Measurements from ENCODE around the gene PIK3C2A. TPM values are rescaled to one million over a fixed set of nuclear protein-coding genes. Genes with fewer than 3 reads are reported as not detected.

The PIK3C2A gene
- total and polyA plus RNA-seq, 4 donors = 12.1 to 110 (median 58.2) TPM

DNA sequence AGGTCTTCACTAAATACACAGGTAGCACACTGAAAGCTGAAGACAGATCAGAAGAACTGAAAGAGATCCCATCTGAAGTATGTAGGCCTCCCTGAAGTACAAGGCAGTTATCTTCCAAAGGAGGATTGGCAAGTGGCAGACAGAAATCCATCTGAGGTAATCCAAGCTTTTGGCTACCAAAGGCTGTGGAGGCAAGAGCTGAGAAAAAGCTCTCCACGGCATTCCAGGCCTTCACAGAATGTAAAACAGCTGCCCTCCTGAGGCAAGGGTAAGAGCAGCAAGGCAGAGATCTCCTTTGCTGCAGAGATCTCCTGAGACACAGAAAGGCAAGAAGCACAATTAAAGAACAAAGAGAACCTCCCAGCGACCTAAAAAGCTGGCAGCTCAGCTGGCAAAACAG, 19.1 kb downstream of the PIK3C2A start:
- Histone ChIP-seq H3K36me3 (ENCODE audit: control insufficient read depth in 1 of 2, insufficient read depth in 2 of 2, low read length in 1 of 2) (no peaks in the 10 kb centered on the region), H3K27ac (ENCODE audit: low read depth in 1 of 2, low read length in 2 of 2) (no peak overlapping the region), H3K27me3 (ENCODE audit: control insufficient read depth in 1 of 2, insufficient read depth in 2 of 2, low read length in 1 of 2) (no peaks in the 10 kb centered on the region), H3K4me3 (ENCODE audit: low read length in 2 of 2) (no peak overlapping the region), H3K4me1 (ENCODE audit: control insufficient read depth in 1 of 2, insufficient read depth in 2 of 2, low read length in 2 of 2) (no peaks in the 10 kb centered on the region), H3K9me3 (ENCODE audit: control insufficient read depth, low read length) (no peaks in the 10 kb centered on the region)
- WGBS, 2 donors = 61 to 71% methylated on average over 2 of the region's 2 CpGs
- intact Hi-C loops (cut with DNase I) = no loop called here
- no peak for ATAC-seq (ENCODE audit: low FRiP score)
- DNase-seq = no peak

GRCh38 chr11:17186932-17187692, 20.7 kb downstream of the PIK3C2A start:
- no peak for ATAC-seq (ENCODE audit: low FRiP score)
- Histone ChIP-seq H3K4me1 (ENCODE audit: control insufficient read depth in 1 of 2, insufficient read depth in 2 of 2, low read length in 2 of 2) (no peaks in the 10 kb centered on the region), H3K27me3 (ENCODE audit: control insufficient read depth in 1 of 2, insufficient read depth in 2 of 2, low read length in 1 of 2) (no peaks in the 10 kb centered on the region), H3K27ac (ENCODE audit: low read depth in 1 of 2, low read length in 2 of 2) (no peak overlapping the region), H3K36me3 (ENCODE audit: control insufficient read depth in 1 of 2, insufficient read depth in 2 of 2, low read length in 1 of 2) (no peaks in the 10 kb centered on the region), H3K4me3 (ENCODE audit: low read length in 2 of 2) (no peak overlapping the region), H3K9me3 (ENCODE audit: control insufficient read depth, low read length) (no peaks in the 10 kb centered on the region)
- intact Hi-C loops (cut with DNase I) = no loop called here
- 93% methylated on average over 3 of the region's 3 CpGs for WGBS, 2 donors
- no peak for DNase-seq

- H3K27me3 ChIP-seq (ENCODE audit: control insufficient read depth in 1 of 2, insufficient read depth in 2 of 2, low read length in 1 of 2) = no peaks in the 10 kb centered on the region
- H3K36me3 ChIP-seq (ENCODE audit: control insufficient read depth in 1 of 2, insufficient read depth in 2 of 2, low read length in 1 of 2) = no peaks in the 10 kb centered on the region
- DNase-seq (no peak), ATAC-seq (ENCODE audit: low FRiP score) (no peak)
- H3K4me3 ChIP-seq (ENCODE audit: low read length in 2 of 2) = no peak overlapping the region
- H3K27ac ChIP-seq (ENCODE audit: low read depth in 1 of 2, low read length in 2 of 2) = no peak overlapping the region
- intact Hi-C loops (cut with DNase I) = no loop called here
- H3K9me3 ChIP-seq (ENCODE audit: control insufficient read depth, low read length) = no peaks in the 10 kb centered on the region
- 98 to 100% methylated on average over 2 of the region's 2 CpGs for WGBS, 2 donors
- H3K4me1 ChIP-seq (ENCODE audit: control insufficient read depth in 1 of 2, insufficient read depth in 2 of 2, low read length in 2 of 2) = no peaks in the 10 kb centered on the region
Measured at GRCh38 chr11:17185938-17186337, 21.8 kb downstream of the PIK3C2A start.

DNA sequence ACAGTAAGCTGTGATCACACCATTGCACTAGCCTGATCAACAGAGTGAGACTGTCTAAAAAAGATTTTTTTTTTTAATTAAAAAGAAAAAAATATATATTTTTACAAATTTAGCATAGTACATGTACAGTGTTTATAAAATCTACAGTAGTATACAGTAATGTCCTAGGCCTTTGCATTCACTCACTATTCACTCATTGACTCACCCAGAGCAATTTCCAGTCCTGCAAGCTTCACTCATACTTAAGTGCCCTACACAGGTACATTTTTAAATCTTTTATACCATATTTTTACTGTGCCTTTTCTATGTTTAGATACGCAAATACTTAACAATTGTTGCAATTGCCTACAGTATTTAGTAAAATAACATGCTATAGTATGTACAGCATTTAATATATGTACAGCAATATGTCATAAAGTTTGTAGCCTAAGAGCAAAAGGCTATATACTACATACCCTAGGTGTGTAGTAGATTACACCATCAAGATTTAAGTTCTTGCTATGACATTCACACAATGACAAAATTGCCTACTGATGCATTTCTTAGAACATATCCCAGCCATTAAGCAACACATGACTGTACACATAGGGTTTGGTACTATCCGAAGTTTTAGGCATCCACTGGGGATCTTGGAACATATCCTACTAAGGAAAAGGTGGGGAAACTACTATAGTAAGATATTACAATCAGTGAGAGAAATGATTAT, 22.8 kb downstream of the PIK3C2A start:
- H3K36me3 ChIP-seq (ENCODE audit: control insufficient read depth in 1 of 2, insufficient read depth in 2 of 2, low read length in 1 of 2) = no peaks in the 10 kb centered on the region
- H3K4me1 ChIP-seq (ENCODE audit: control insufficient read depth in 1 of 2, insufficient read depth in 2 of 2, low read length in 2 of 2) = no peaks in the 10 kb centered on the region
- H3K9me3 ChIP-seq (ENCODE audit: control insufficient read depth, low read length) = no peaks in the 10 kb centered on the region
- intact Hi-C loops (cut with DNase I) = no loop called here
- DNase-seq = no peak
- H3K4me3 ChIP-seq (ENCODE audit: low read length in 2 of 2) = no peak overlapping the region
- WGBS, 2 donors = 36 to 55% methylated on average over 2 of the region's 2 CpGs
- H3K27me3 ChIP-seq (ENCODE audit: control insufficient read depth in 1 of 2, insufficient read depth in 2 of 2, low read length in 1 of 2) = no peaks in the 10 kb centered on the region
- ATAC-seq (ENCODE audit: low FRiP score) = no peak
- no peak overlapping the region for H3K27ac ChIP-seq (ENCODE audit: low read depth in 1 of 2, low read length in 2 of 2)

- DNase-seq (no peak), ATAC-seq (ENCODE audit: low FRiP score) (no peak)
- Histone ChIP-seq H3K27me3 (ENCODE audit: control insufficient read depth in 1 of 2, insufficient read depth in 2 of 2, low read length in 1 of 2) (no peaks in the 10 kb centered on the region), H3K27ac (ENCODE audit: low read depth in 1 of 2, low read length in 2 of 2) (no peak overlapping the region), H3K4me3 (ENCODE audit: low read length in 2 of 2) (no peak overlapping the region), H3K4me1 (ENCODE audit: control insufficient read depth in 1 of 2, insufficient read depth in 2 of 2, low read length in 2 of 2) (no peaks in the 10 kb centered on the region), H3K36me3 (ENCODE audit: control insufficient read depth in 1 of 2, insufficient read depth in 2 of 2, low read length in 1 of 2) (no peaks in the 10 kb centered on the region), H3K9me3 (ENCODE audit: control insufficient read depth, low read length) (no peaks in the 10 kb centered on the region)
- WGBS, 2 donors = 82 to 85% methylated on average over 1 of the region's 1 CpG
- intact Hi-C loops (cut with DNase I) = no loop called here
Measured at GRCh38 chr11:17183836-17184235, 23.9 kb downstream of the PIK3C2A start.

DNA sequence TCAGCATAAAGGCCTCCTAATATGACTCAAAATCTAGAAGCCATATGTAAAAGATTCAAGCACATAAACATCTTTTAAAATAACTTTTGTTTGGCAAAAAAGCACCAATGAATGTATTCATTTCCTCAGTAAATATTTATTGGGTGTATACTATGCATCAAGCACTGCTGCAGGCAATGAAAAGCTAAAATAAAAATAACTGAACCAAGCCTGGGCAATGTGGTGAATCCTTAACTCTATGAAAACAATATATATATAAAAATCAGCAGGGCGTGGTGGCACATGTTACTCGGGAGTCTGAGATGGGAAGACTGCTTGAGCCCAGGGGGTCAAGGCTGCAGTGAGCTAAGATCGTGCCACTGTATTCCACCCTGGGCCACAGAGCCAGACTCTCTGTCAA, 27.8 kb downstream of the PIK3C2A start:
- Histone ChIP-seq H3K4me1 (ENCODE audit: control insufficient read depth in 1 of 2, insufficient read depth in 2 of 2, low read length in 2 of 2) (no peaks in the 10 kb centered on the region), H3K4me3 (ENCODE audit: low read length in 2 of 2) (no peak overlapping the region), H3K27me3 (ENCODE audit: control insufficient read depth in 1 of 2, insufficient read depth in 2 of 2, low read length in 1 of 2) (no peaks in the 10 kb centered on the region), H3K9me3 (ENCODE audit: control insufficient read depth, low read length) (no peaks in the 10 kb centered on the region), H3K27ac (ENCODE audit: low read depth in 1 of 2, low read length in 2 of 2) (no peak overlapping the region), H3K36me3 (ENCODE audit: control insufficient read depth in 1 of 2, insufficient read depth in 2 of 2, low read length in 1 of 2) (no peaks in the 10 kb centered on the region)
- ATAC-seq (ENCODE audit: low FRiP score) (no peak), DNase-seq (no peak)
- intact Hi-C loops (cut with DNase I) = no loop called here
- 94 to 95% methylated on average over 3 of the region's 3 CpGs for WGBS, 2 donors

DNA sequence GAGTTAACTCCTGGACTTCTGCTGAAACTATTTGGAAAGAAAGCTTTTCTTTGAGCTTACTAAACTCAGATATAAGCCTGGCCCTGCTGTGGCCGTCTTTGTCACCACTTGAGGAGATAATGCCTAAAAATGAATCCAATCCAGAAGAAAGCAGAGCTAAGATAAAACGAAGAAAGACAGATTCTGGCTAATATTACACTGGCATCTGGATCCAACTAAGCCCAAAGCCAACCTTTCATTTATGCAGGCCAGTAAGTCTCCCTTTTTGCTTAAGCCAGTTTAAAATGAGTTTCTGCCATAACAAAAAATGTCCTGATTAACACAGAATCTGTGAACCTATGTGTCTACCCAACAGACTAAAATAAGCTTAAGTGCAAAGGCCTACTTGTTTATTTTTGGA, 34.5 kb downstream of the PIK3C2A start:
- H3K9me3 ChIP-seq (ENCODE audit: control insufficient read depth, low read length) = no peaks in the 10 kb centered on the region
- H3K4me3 ChIP-seq (ENCODE audit: low read length in 2 of 2) = no peak overlapping the region
- 15 to 34% methylated on average over 2 of the region's 2 CpGs for WGBS, 2 donors
- no peaks in the 10 kb centered on the region for H3K27me3 ChIP-seq (ENCODE audit: control insufficient read depth in 1 of 2, insufficient read depth in 2 of 2, low read length in 1 of 2)
- H3K27ac ChIP-seq (ENCODE audit: low read depth in 1 of 2, low read length in 2 of 2) = no peak overlapping the region
- peaks cover 0 to 1% of the 10 kb centered on the region in 2 donors for H3K4me1 ChIP-seq (ENCODE audit: control insufficient read depth in 1 of 2, insufficient read depth in 2 of 2, low read length in 2 of 2)
- no peak for DNase-seq
- H3K36me3 ChIP-seq (ENCODE audit: control insufficient read depth in 1 of 2, insufficient read depth in 2 of 2, low read length in 1 of 2) = peaks cover 0 to 2% of the 10 kb centered on the region in 2 donors
- intact Hi-C loops (cut with DNase I) = no loop called here
- no peak for ATAC-seq (ENCODE audit: low FRiP score)

- ATAC-seq (ENCODE audit: low FRiP score) (no peak), DNase-seq (no peak)
- Histone ChIP-seq H3K4me1 (ENCODE audit: control insufficient read depth in 1 of 2, insufficient read depth in 2 of 2, low read length in 2 of 2) (peaks cover 0 to 1% of the 10 kb centered on the region in 2 donors), H3K27ac (ENCODE audit: low read depth in 1 of 2, low read length in 2 of 2) (peak overlapping the region in 1 of 2 donors; percentile 25), H3K36me3 (ENCODE audit: control insufficient read depth in 1 of 2, insufficient read depth in 2 of 2, low read length in 1 of 2) (peaks cover 0 to 2% of the 10 kb centered on the region in 2 donors), H3K9me3 (ENCODE audit: control insufficient read depth, low read length) (no peaks in the 10 kb centered on the region), H3K27me3 (ENCODE audit: control insufficient read depth in 1 of 2, insufficient read depth in 2 of 2, low read length in 1 of 2) (no peaks in the 10 kb centered on the region), H3K4me3 (ENCODE audit: low read length in 2 of 2) (no peak overlapping the region)
- intact Hi-C loops (cut with DNase I) = no loop called here
- 94 to 96% methylated on average over 1 of the region's 1 CpG for WGBS, 2 donors
Measured at GRCh38 chr11:17171916-17172315, 35.9 kb downstream of the PIK3C2A start.

DNA sequence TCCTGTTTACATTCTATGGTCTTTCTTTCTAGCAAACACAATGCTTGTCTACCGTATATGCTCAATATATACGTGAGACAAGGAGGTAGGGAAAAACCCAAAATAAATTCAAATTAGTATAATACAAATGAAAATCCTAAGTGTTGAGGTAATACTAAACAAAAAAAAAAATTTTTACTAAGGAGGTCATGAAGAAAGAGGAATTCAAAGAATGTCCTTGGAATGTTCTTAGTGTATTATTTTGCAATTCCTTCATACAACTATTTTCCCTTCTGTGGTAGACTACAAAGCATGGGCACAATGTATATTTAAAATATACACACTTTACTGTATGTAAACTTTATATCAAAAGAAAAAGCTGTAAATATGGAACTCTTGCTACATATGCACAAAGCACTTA, 36.4 kb downstream of the PIK3C2A start:
- Histone ChIP-seq H3K4me3 (ENCODE audit: low read length in 2 of 2) (no peak overlapping the region), H3K9me3 (ENCODE audit: control insufficient read depth, low read length) (no peaks in the 10 kb centered on the region), H3K4me1 (ENCODE audit: control insufficient read depth in 1 of 2, insufficient read depth in 2 of 2, low read length in 2 of 2) (peaks cover 0 to 1% of the 10 kb centered on the region in 2 donors), H3K27me3 (ENCODE audit: control insufficient read depth in 1 of 2, insufficient read depth in 2 of 2, low read length in 1 of 2) (no peaks in the 10 kb centered on the region), H3K36me3 (ENCODE audit: control insufficient read depth in 1 of 2, insufficient read depth in 2 of 2, low read length in 1 of 2) (peaks cover 0 to 2% of the 10 kb centered on the region in 2 donors), H3K27ac (ENCODE audit: low read depth in 1 of 2, low read length in 2 of 2) (no peak overlapping the region)
- ATAC-seq (ENCODE audit: low FRiP score) (no peak), DNase-seq (no peak)
- intact Hi-C loops (cut with DNase I) = no loop called here
- WGBS, 2 donors = 15 to 26% methylated on average over 2 of the region's 2 CpGs

All from aorta (tissue), 5 donors.